ENCODE results near the gene EML6. TPM values are rescaled to one million over a fixed set of nuclear protein-coding genes. Genes with fewer than 3 reads are reported as not detected.

EML6 gene
- total and polyA plus RNA-seq, 2 of the 8 experiments (the other 6 are each of a cell fraction or from before 2014, with no cell fraction given) = 1.2 to 1.6 TPM

GRCh38 chr2:54902763-54903162, 179.3 kb downstream of the EML6 start:
- no peak for FAIRE-seq
- H2BK5ac ChIP-seq (ENCODE audit: low read depth, low read length) = no peak overlapping the region
- H2AK5ac ChIP-seq (ENCODE audit: low read depth, low read length) = no peak overlapping the region
- no peaks in the 10 kb centered on the region for H3K27me3 ChIP-seq (replicated peaks in 1 of 4; ENCODE audit: control insufficient read depth in 3 of 4, extremely low read depth in 1 of 4, insufficient read depth in 3 of 4, low read length in 3 of 4)
- H3K9me3 ChIP-seq (ENCODE audit: insufficient read depth in 2 of 2, low read depth in 1 of 2, low read length in 1 of 2) = no peaks in the 10 kb centered on the region
- H3K4me3 ChIP-seq (ENCODE audit: extremely low read depth in 1 of 4, insufficient read depth in 2 of 4, low read depth in 3 of 4, low read length in 4 of 4) = no peak overlapping the region
- H3K79me1 ChIP-seq (ENCODE audit: low read depth, low read length) = no peaks in the 10 kb centered on the region
- no peaks in the 10 kb centered on the region for H3K79me2 ChIP-seq (ENCODE audit: control insufficient read depth in 1 of 2, insufficient read depth in 2 of 2, low read length in 2 of 2)
- H2BK20ac ChIP-seq (ENCODE audit: low read length) = no peak overlapping the region
- no peak overlapping the region for H4K91ac ChIP-seq (replicated peaks; ENCODE audit: insufficient read length, low read length)
- no peaks in the 10 kb centered on the region for H3K23me2 ChIP-seq (ENCODE audit: low read depth, low read length)
- DNase-seq (ENCODE audit: low read depth in 1 of 2, low spot score in 2 of 2) = no peak
- no peak overlapping the region for H2AFZ ChIP-seq (ENCODE audit: low read length)
- no peak overlapping the region for H3K14ac ChIP-seq (ENCODE audit: insufficient read length)
- H4K20me1 ChIP-seq (replicated peaks in 1 of 2; ENCODE audit: control insufficient read depth in 1 of 2, insufficient read depth in 2 of 2, low read length in 2 of 2) = no peaks in the 10 kb centered on the region
- no peak overlapping the region for H3K9ac ChIP-seq (replicated peaks in 1 of 4; ENCODE audit: extremely low read depth in 1 of 4, low read depth in 3 of 4, low read length in 3 of 4)
- H2BK120ac ChIP-seq (replicated peaks; ENCODE audit: low read depth, low read length) = no peak overlapping the region
- H4K5ac ChIP-seq (ENCODE audit: insufficient read length, low read depth, low read length) = no peak overlapping the region
- CTCF ChIA-PET (ENCODE audit: partially characterized antibody) = no interaction called here
- POLR2A ChIA-PET (ENCODE audit: partially characterized antibody) = no interaction called here
- H3K4ac ChIP-seq (replicated peaks; ENCODE audit: insufficient read length, low read depth, low read length) = no peak overlapping the region
- no peak overlapping the region for H2BK12ac ChIP-seq (ENCODE audit: low read depth, low read length)
- 88% methylated on average over 7 of the region's 7 CpGs; no CpG with 5 or more reads in 1 of the 2 experiments for WGBS, 2 experiments (ENCODE audit: extremely low coverage in 1 of 2, insufficient coverage in 1 of 2, insufficient read length in 1 of 2, insufficient replicate concordance in 2 of 2, low coverage in 1 of 2, low lambda C conversion rate in 2 of 2, missing lambda C conversion rate in 1 of 2)
- no peak overlapping the region for H3K23ac ChIP-seq (ENCODE audit: insufficient read length)
- H4K8ac ChIP-seq (ENCODE audit: extremely low read depth, insufficient read depth, low read length) = no peak overlapping the region
- H3K56ac ChIP-seq (replicated peaks; ENCODE audit: insufficient read length, low read depth, low read length) = no peak overlapping the region
- H3K4me2 ChIP-seq (ENCODE audit: insufficient read depth in 1 of 2, low read depth in 2 of 2, low read length in 2 of 2) = no peak overlapping the region
- H3K18ac ChIP-seq (ENCODE audit: extremely low read depth, low read length) = no peak overlapping the region
- no peaks in the 10 kb centered on the region for H3K4me1 ChIP-seq (replicated peaks in 1 of 4; ENCODE audit: control insufficient read depth in 3 of 4, insufficient read depth in 4 of 4, low read length in 3 of 4)
- no peak overlapping the region for H3K27ac ChIP-seq (ENCODE audit: low read depth, low read length)
- H3K36me3 ChIP-seq (ENCODE audit: control insufficient read depth in 2 of 4, insufficient read depth in 4 of 4, low read length in 3 of 4) = no peaks in the 10 kb centered on the region
- H2BK15ac ChIP-seq (ENCODE audit: low read length) = no peak overlapping the region
- TF ChIP-seq RXRA (IDR thresholded peaks at IDR 0.05; ENCODE audit: insufficient read depth, low read depth, low read length) (no peak), CTBP2 (IDR thresholded peaks at IDR 0.05; ENCODE audit: borderline replicate concordance, insufficient read depth, insufficient read length, low read length) (no peak), KDM5A (IDR thresholded peaks at IDR 0.05; ENCODE audit: low read length) (no peak), MAX (IDR thresholded peaks at IDR 0.05) (no peak), ATF3 (IDR thresholded peaks at IDR 0.05; ENCODE audit: insufficient read depth, low read depth, low read length) (no peak)
